Ectodermal cell (in vitro differentiated cells): ENCODE data around the gene MBD2. TPM values are rescaled to one million over a fixed set of nuclear protein-coding genes. Genes with fewer than 3 reads are reported as not detected.
A peak's percentile ranks its signal among the peaks of the same experiment; 100 is the strongest.
"Not testable (repeated sequence)": the region's sequence is repeated elsewhere in the genome, so short reads cannot be mapped to it uniquely, and the experiment has no call there.

Experiments
- H3K27ac ChIP-seq: 2 replicates; pipeline ENCODE4 v1.7.0; 2013; ENCODE audit warnings: mild to moderate bottlenecking, low read depth, low read length; ENCODE audit not compliant: insufficient read depth, poor library complexity, severe bottlenecking
- H3K27me3 ChIP-seq: 2 replicates; pipeline ENCODE4 v1.7.0; 2013; ENCODE audit warnings: mild to moderate bottlenecking, low read length; ENCODE audit not compliant: insufficient read depth, control insufficient read depth, poor library complexity, severe bottlenecking
- H3K36me3 ChIP-seq: one replicate; pipeline ENCODE4 v1.7.0; 2013; ENCODE audit warnings: low read length; ENCODE audit not compliant: control insufficient read depth, insufficient read depth
- H3K4me1 ChIP-seq: one replicate; pipeline ENCODE4 v1.7.0; 2013; ENCODE audit warnings: low read length; ENCODE audit not compliant: control insufficient read depth, insufficient read depth
- H3K4me3 ChIP-seq: 2 replicates; pipeline ENCODE4 v1.7.0; 2013; ENCODE audit warnings: low read depth, low read length, control low read depth; ENCODE audit not compliant: insufficient read depth
- H3K9me3 ChIP-seq: 2 replicates; pipeline ENCODE4 v1.7.0; 2013; ENCODE audit warnings: mild to moderate bottlenecking, low read length, moderate library complexity; ENCODE audit not compliant: control insufficient read depth
- WGBS, 2 experiments: methylation state at CpG; one replicate each; pipeline ENCODE4 v1.1.7; 2013; ENCODE audit warnings: missing lambda C conversion rate in 2 of 2; 5-methylcytosine and 5-hydroxymethylcytosine counted together
- polyA plus RNA-seq, 4 experiments: library from polyadenylated mRNA; stranded (reverse); fragments of 50-300 nt; gene quantifications; one replicate each; pipeline ENCODE4 v1.2.3, GENCODE V29; 2013

Gene MBD2, protein sequence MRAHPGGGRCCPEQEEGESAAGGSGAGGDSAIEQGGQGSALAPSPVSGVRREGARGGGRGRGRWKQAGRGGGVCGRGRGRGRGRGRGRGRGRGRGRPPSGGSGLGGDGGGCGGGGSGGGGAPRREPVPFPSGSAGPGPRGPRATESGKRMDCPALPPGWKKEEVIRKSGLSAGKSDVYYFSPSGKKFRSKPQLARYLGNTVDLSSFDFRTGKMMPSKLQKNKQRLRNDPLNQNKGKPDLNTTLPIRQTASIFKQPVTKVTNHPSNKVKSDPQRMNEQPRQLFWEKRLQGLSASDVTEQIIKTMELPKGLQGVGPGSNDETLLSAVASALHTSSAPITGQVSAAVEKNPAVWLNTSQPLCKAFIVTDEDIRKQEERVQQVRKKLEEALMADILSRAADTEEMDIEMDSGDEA
- 36.6 TPM for polyA plus RNA-seq (2013, experiment 1 of 4)
- 35.9 TPM for polyA plus RNA-seq (2013, experiment 2 of 4)
- polyA plus RNA-seq (2013, experiment 3 of 4) = 37.5 TPM
- polyA plus RNA-seq (2013, experiment 4 of 4) = 44.7 TPM

DNA sequence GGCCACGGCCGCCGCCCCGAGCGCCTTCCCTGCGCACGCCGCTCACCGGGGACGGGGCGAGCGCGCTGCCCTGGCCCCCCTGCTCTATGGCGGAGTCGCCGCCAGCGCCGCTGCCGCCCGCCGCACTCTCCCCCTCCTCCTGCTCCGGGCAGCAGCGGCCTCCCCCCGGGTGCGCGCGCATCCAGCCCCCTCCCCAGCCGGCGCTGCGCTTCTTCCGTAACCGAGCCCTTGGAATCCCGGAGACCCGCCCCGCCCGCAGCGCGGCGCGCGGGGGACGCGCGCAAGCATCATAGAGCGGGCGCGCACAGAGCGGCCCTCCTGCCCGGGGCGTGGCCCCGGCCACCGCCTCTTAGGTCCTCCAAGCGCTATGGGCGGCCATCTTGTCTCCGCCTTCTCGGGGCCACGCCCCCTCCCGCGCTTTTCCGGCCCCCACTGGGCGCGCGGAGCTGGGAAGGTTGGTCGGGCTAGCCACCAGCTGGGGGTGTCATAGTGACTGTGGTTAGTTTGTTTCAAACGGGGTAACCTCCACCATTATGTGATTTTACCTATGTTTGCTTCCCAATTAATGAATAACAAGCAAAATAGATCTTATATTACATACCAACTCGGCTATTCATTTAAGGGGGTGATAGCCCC lies at the start of gene MBD2:
MBD2 (minus strand) TSS at position 291 of the 636 bp plus-strand sequence; CDS start at position 181, 110 bp downstream.
- 1% methylated on average over 65 to 66 of the region's 66 CpGs for WGBS, 2 experiments
- Histone ChIP-seq H3K27ac (no peak within 1 kb of the TSS), H3K27me3 (no peaks in the 10 kb centered on the region)

DNA sequence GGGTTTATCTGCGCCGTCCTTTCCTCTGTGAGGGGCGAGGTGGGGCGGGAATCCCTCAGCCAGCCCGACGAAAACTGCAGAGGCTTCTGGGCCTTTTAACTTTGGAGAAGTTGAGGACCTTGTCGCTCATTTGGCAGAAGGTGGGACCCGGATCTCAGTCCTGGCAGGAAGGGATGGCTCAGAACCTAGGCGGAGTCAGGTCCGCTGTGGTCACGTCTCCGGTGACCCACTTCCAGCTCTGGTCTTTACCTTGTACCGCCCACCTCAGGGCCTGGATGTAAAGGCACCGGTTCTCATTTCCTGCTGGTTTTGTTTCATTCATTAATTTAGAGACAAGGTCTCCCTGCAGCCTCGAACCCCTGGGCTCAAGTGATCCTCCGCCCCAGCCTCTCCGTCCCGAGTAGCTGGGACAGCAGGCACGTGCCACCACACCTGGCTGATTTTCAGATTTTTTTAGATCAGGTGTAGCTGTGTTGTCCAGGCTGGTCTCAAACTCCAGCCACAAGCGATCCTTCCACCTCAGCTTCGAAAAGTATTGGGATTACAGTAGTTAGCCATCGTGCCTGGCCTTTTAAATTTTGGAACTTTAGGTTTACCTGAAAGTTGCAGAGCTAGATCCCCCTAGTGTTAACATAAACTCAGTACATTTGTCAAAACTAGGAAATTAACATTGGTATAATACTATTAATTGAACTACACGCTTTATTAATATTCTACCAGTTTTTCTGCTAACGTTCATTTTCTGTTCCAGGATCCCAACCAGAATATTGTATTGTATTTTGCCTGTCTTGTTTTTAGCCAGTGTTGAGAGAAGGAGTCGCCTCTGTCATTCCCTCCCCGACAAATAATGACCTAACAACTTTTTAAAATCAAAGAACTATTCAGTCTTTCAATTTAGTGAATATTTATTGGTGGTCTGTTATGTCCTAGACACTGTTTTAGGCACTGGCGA lies 45.7 kb upstream of the MBD2 start:
- H3K27me3 ChIP-seq = no peaks in the 10 kb centered on the region
- H3K4me1 ChIP-seq = peaks cover 3% of the 10 kb centered on the region
- H3K4me3 ChIP-seq = peak overlapping the region; percentile 93
- H3K9me3 ChIP-seq = no peaks in the 10 kb centered on the region
- no peaks in the 10 kb centered on the region for H3K36me3 ChIP-seq
- 10 to 11% methylated on average over 24 to 25 of the region's 27 CpGs for WGBS, 2 experiments
- peak overlapping the region; percentile 87 for H3K27ac ChIP-seq

More for the DNA sequence above, at the start of gene MBD2:
- no peaks in the 10 kb centered on the region for H3K9me3 ChIP-seq
- no peaks in the 10 kb centered on the region for H3K36me3 ChIP-seq
- peaks cover 7% of the 10 kb centered on the region for H3K4me1 ChIP-seq
- H3K4me3 ChIP-seq = peak within 1 kb of the TSS; percentile 56

DNA sequence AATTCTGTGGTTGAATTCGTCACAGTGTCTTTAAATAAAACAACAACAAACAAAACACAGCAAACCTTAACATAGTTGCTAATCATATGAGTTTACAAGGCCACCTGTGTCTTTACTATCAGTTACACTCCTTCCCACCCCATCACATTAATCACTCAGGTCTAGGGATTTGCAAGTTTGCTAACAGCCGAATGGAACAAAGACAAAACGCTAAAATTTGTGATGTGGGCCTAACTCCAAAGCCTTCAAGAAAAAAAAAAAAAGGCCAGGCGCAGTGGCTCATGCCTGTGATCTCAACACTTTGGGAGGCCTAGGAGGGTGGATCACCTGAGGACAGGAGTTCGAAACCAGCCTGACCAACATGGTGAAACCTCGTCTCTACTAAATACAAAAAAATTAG lies 44.3 kb upstream of the MBD2 start:
- H3K36me3 ChIP-seq = no peaks in the 10 kb centered on the region
- H3K27me3 ChIP-seq = no peaks in the 10 kb centered on the region
- WGBS, 2 experiments = 83 to 86% methylated on average over 6 of the region's 6 CpGs
- peak overlapping the region; percentile 93 for H3K4me3 ChIP-seq
- peaks cover 3% of the 10 kb centered on the region for H3K4me1 ChIP-seq
- no peaks in the 10 kb centered on the region for H3K9me3 ChIP-seq
- no peak overlapping the region for H3K27ac ChIP-seq

DNA sequence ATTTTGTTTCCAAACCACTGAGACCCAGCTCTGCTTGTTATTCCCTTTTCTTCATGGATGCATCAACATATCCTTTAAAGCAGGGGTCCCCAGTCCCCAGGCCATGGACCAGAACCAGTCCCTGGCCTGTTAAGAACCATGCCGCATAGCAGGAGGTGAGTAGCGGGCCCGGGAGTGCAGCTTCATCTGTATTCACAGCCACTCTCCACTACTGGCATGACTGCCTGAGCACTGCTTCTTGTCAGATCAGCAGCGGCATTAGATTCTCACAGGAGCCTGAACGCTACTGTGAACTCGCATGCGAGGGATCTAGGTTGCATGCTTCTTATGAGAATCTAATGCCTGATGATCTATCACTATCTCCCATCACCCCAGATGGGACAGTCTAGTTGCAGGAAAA lies 43.2 kb upstream of the MBD2 start:
- WGBS, 2 experiments = 94 to 97% methylated on average over 7 of the region's 7 CpGs
- Histone ChIP-seq H3K4me3 (no peak overlapping the region), H3K9me3 (no peaks in the 10 kb centered on the region), H3K27me3 (no peaks in the 10 kb centered on the region), H3K27ac (no peak overlapping the region), H3K36me3 (no peaks in the 10 kb centered on the region), H3K4me1 (peaks cover 3% of the 10 kb centered on the region)

DNA sequence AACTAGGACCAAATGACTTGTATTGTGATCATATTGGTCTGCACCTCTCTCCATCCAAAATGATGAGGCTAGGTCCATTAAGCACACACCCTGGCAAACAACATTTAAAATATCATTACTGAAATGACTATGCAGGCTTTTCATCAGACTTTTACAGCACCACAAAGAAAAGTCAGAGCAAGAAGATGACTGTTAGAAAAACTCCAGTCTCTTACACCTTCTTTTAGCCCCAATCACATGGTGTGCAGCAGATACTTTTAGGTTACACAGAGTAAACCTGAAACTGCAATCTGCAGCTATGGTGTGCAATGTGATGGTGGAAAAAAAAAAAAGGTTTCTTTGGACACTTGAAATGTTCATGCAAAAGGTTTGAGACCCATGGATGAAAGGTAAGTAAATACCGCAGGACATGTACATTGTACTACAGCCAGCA lies 39.5 kb upstream of the MBD2 start:
- Histone ChIP-seq H3K9me3 (no peaks in the 10 kb centered on the region), H3K4me1 (peaks cover 3% of the 10 kb centered on the region), H3K27ac (no peak overlapping the region), H3K27me3 (no peaks in the 10 kb centered on the region), H3K4me3 (no peak overlapping the region), H3K36me3 (no peaks in the 10 kb centered on the region)
- WGBS, 2 experiments = 91 to 92% methylated on average over 1 of the region's 1 CpG

DNA sequence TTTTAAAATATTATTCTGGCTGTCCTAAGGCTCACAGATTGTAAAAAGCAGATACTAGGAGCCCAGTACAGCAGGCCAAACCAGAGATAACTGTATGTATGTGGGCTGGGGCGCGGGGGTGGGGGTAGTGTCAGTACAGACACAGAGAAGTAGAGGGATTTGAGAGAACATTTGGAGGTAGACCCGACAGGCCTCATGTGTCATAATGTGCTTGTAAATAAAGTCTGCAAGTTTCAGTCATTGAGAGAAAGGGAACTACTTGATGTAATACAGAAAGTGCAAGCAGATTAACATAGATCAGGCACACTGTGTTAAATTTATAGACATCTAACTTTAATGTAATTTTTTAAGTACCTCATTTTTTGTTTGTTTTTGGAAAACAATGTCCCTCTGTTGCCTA lies 37.4 kb upstream of the MBD2 start:
- peaks cover 4% of the 10 kb centered on the region for H3K4me1 ChIP-seq
- no peak overlapping the region for H3K27ac ChIP-seq
- H3K36me3 ChIP-seq = no peaks in the 10 kb centered on the region
- H3K4me3 ChIP-seq = no peak overlapping the region
- H3K9me3 ChIP-seq = no peaks in the 10 kb centered on the region
- 89 to 94% methylated on average over 3 of the region's 3 CpGs for WGBS, 2 experiments
- H3K27me3 ChIP-seq = no peaks in the 10 kb centered on the region

DNA sequence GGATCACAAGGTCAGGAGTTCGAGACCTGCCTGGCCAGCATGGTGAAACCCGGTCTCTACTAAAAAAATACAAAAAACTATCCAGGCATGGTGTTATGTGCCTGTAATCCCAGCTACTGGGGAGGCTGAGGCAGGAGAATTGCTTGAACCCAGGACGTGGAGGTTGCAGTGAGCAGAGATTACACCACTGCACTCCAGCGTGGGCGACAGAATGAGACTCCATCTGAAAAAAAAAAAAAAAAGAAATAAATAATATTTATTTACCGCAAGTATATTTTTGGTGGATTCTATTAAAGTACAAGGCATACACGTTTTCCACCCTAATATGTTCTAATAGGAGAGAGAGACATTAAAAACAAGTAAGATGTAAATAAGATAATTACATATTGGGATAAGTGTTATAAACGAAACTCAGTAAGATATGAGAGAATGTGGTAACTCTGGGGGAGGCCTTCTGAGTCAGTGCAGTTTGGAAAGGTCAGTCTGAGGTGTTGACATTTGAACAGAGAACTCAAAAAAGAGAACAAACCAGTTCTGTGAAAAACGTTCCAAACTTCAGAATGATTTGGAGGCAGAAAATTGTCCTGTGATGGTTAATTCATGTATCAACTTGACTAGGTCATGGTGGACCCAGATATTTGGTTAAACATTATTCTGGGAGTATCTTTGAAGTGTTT lies 36.1 kb upstream of the MBD2 start:
- Histone ChIP-seq H3K9me3 (no peaks in the 10 kb centered on the region), H3K27ac (no peak overlapping the region), H3K4me1 (peaks cover 4% of the 10 kb centered on the region), H3K36me3 (no peaks in the 10 kb centered on the region), H3K4me3 (no peak overlapping the region), H3K27me3 (no peaks in the 10 kb centered on the region)
- WGBS, 2 experiments = 92 to 95% methylated on average over 6 to 7 of the region's 9 CpGs

DNA sequence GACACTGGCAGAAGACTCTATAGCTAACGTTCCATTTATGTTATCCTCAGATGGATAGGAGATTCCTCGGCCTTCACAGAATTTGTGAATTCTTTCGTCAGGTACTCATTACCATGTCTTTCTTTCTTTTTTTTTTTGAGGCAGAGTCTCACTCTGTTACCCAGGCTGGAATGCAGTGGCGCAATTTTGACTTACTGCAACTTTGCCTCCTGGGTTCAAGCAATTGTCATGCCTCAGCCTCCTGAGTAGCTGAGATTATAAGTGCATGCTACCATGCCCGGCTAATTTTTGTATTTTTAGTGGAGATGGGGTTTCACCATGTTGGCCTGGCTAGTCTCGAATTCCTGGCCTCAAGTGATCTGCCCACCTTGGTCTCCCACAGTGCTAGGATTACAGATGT lies 33.3 kb upstream of the MBD2 start:
- H3K36me3 ChIP-seq, H3K27me3 ChIP-seq, H3K4me3 ChIP-seq, H3K27ac ChIP-seq, H3K9me3 ChIP-seq: not testable (repeated sequence)
- 28 to 38% methylated on average over 6 of the region's 6 CpGs for WGBS, 2 experiments
- peaks cover 13% of the 10 kb centered on the region for H3K4me1 ChIP-seq

DNA sequence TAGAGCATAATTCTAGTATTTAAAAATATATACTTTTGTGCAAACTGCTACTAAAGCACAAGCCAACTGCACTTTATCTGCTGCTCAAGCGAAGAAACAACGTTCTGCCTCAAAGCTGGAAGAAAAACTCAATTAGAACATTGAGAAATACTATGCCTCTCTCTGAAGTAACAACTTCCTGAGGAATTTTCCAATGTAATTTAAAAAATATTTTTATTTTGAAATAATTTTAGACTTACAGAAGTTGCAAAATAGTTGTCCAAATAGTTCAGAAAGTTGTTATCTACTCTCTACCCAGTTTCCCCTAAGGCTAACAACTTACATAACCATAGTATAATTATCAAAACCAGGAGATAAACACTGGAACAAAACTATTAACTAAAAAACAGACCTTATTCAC lies 32.5 kb upstream of the MBD2 start:
- no peak overlapping the region for H3K4me3 ChIP-seq
- WGBS, 2 experiments = 63 to 88% methylated on average over 2 of the region's 2 CpGs
- H3K36me3 ChIP-seq = no peaks in the 10 kb centered on the region
- no peaks in the 10 kb centered on the region for H3K9me3 ChIP-seq
- H3K27ac ChIP-seq = no peak overlapping the region
- peaks cover 15% of the 10 kb centered on the region for H3K4me1 ChIP-seq
- no peaks in the 10 kb centered on the region for H3K27me3 ChIP-seq
